Osteoblast (primary cell): Measurements from ENCODE around the gene MRPS2. TPM values are rescaled to one million over a fixed set of nuclear protein-coding genes. Genes with fewer than 3 reads are reported as not detected.

Source experiments
- DNase-seq: peaks from one replicate; pipeline ENCODE4 v3.0.0; 2011; ENCODE audit warnings: low spot score, mixed read lengths; ENCODE audit not compliant: insufficient read length; ENCODE audit errors: missing footprints
- H2AFZ ChIP-seq: 2 replicates; pipeline ENCODE4 v1.6.0; 2011; ENCODE audit warnings: mild to moderate bottlenecking, low read length
- H3K27ac ChIP-seq: 2 replicates; pipeline ENCODE4 v1.5.1; 2011; ENCODE audit warnings: mild to moderate bottlenecking, low read depth, low read length, moderate library complexity
- H3K27me3 ChIP-seq: 2 replicates; pipeline ENCODE4 v1.6.0; 2012; ENCODE audit warnings: mild to moderate bottlenecking, control low read depth, inconsistent platforms, low read length, moderate library complexity; ENCODE audit not compliant: insufficient read depth
- H3K36me3 ChIP-seq: 2 replicates; pipeline ENCODE4 v1.5.1; 2011; ENCODE audit warnings: mild to moderate bottlenecking, low read length, control low read depth, moderate library complexity; ENCODE audit not compliant: insufficient read depth
- H3K4me1 ChIP-seq: 2 replicates; pipeline ENCODE4 v1.5.1; 2011; ENCODE audit warnings: mild to moderate bottlenecking, low read length, control low read depth, moderate library complexity; ENCODE audit not compliant: insufficient read depth
- H3K4me2 ChIP-seq: 2 replicates; pipeline ENCODE4 v1.6.0; 2011; ENCODE audit warnings: mild to moderate bottlenecking, low read length; ENCODE audit not compliant: insufficient read depth
- H3K4me3 ChIP-seq: fragments of 200-600 bp; sonication (generic); 3 replicates; pipeline ENCODE4 v1.5.1; 2012; ENCODE audit warnings: mild to moderate bottlenecking, low read length, inconsistent platforms; ENCODE audit not compliant: insufficient read depth
- H3K79me2 ChIP-seq: 2 replicates; pipeline ENCODE4 v1.6.0; 2012; ENCODE audit warnings: mild to moderate bottlenecking, low read length, control low read depth, inconsistent platforms; ENCODE audit not compliant: insufficient read depth
- H3K9me3 ChIP-seq: 2 replicates; pipeline ENCODE4 v1.5.1; 2011; ENCODE audit warnings: low read depth, low read length, control low read depth
- H4K20me1 ChIP-seq: 2 replicates; pipeline ENCODE4 v1.6.0; 2012; ENCODE audit warnings: mild to moderate bottlenecking, low read length, control low read depth; ENCODE audit not compliant: insufficient read depth
- CTCF ChIP-seq: IDR thresholded peaks from 2 replicates; pipeline ENCODE4 v1.5.1; 2011; ENCODE audit warnings: mild to moderate bottlenecking, low read depth, low read length, moderate library complexity; ENCODE audit errors: extremely low read depth
- total RNA-seq: library from RNA; depleted of rRNA; stranded (reverse); fragments of >200 nt; gene quantifications from 2 replicates; pipeline ENCODE4 v1.2.3, GENCODE V29; 2012

The MRPS2 gene
- total RNA-seq, 1 donor = 13.0 TPM

- H3K79me2 ChIP-seq = no peaks in the 10 kb centered on the region
These were observed 12.0 kb upstream of the MRPS2 start for GRCh38 chr9:135488527-135488926.

GRCh38 chr9:135489188-135489906 is 11.1 kb upstream of the MRPS2 start:
- DNase-seq = peak; percentile 38
- no peak overlapping the region for H3K27ac ChIP-seq
- no peak overlapping the region for H3K4me3 ChIP-seq
- TF ChIP-seq CTCF = no peak
- H3K4me2 ChIP-seq = no peak overlapping the region
- H3K79me2 ChIP-seq = no peaks in the 10 kb centered on the region
- H3K4me1 ChIP-seq = no peaks in the 10 kb centered on the region
- H2AFZ ChIP-seq = no peak overlapping the region
- H3K9me3 ChIP-seq = no peaks in the 10 kb centered on the region
- no peaks in the 10 kb centered on the region for H3K36me3 ChIP-seq
- no peaks in the 10 kb centered on the region for H3K27me3 ChIP-seq
- H4K20me1 ChIP-seq = no peaks in the 10 kb centered on the region

More at GRCh38 chr9:135488527-135488926, 12.0 kb upstream of the MRPS2 start:
- Histone ChIP-seq H3K4me2 (no peak overlapping the region), H3K4me3 (no peak overlapping the region), H3K27ac (no peak overlapping the region), H3K36me3 (peaks cover 5% of the 10 kb centered on the region), H3K27me3 (no peaks in the 10 kb centered on the region), H2AFZ (no peak overlapping the region), H4K20me1 (no peaks in the 10 kb centered on the region), H3K9me3 (no peaks in the 10 kb centered on the region), H3K4me1 (no peaks in the 10 kb centered on the region)
- DNase-seq = peak; percentile 31
- no peak for TF ChIP-seq CTCF

- H3K36me3 ChIP-seq = no peaks in the 10 kb centered on the region
- H2AFZ ChIP-seq = no peak overlapping the region
- DNase-seq = peak; percentile 68
- no peak for TF ChIP-seq CTCF
- no peak overlapping the region for H3K27ac ChIP-seq
- H4K20me1 ChIP-seq = no peaks in the 10 kb centered on the region
- H3K79me2 ChIP-seq = no peaks in the 10 kb centered on the region
- no peaks in the 10 kb centered on the region for H3K9me3 ChIP-seq
- no peak overlapping the region for H3K4me2 ChIP-seq
- H3K4me1 ChIP-seq = no peaks in the 10 kb centered on the region
- no peaks in the 10 kb centered on the region for H3K27me3 ChIP-seq
- no peak overlapping the region for H3K4me3 ChIP-seq
These were observed 10.2 kb upstream of the MRPS2 start for GRCh38 chr9:135490166-135490870.

- Histone ChIP-seq H3K36me3 (no peaks in the 10 kb centered on the region), H4K20me1 (no peaks in the 10 kb centered on the region), H3K9me3 (no peaks in the 10 kb centered on the region), H3K4me3 (no peak overlapping the region), H3K27ac (no peak overlapping the region), H3K4me2 (no peak overlapping the region), H3K79me2 (no peaks in the 10 kb centered on the region), H2AFZ (no peak overlapping the region), H3K4me1 (no peaks in the 10 kb centered on the region), H3K27me3 (no peaks in the 10 kb centered on the region)
- peak; percentile 13 for DNase-seq
- no peak for TF ChIP-seq CTCF
These were observed 9.5 kb upstream of the MRPS2 start for GRCh38 chr9:135490980-135491464.
